GM23248 (cell line): ENCODE measurements around the gene CGB3. TPM values are rescaled to one million over a fixed set of nuclear protein-coding genes. Genes with fewer than 3 reads are reported as not detected.
"Not testable (repeated sequence)": the region's sequence is repeated elsewhere in the genome, so short reads cannot be mapped to it uniquely, and the experiment has no call there.

Experiments used
- DNase-seq: peaks from one replicate; pipeline ENCODE4 v3.0.0-alpha.2; 2015
- H2AFZ ChIP-seq: fragments of 200-600 bp; sonication (generic); 2 replicates; pipeline ENCODE4 v1.6.1; 2016; ENCODE audit warnings: antibody characterized with exemption
- H3F3A ChIP-seq: fragments of 200-600 bp; sonication (generic); 2 replicates; pipeline ENCODE4 v1.6.1; 2016; ENCODE audit warnings: mild to moderate bottlenecking, antibody characterized with exemption, mixed run types; ENCODE audit not compliant: insufficient read depth
- H3K27ac ChIP-seq: fragments of 200-600 bp; sonication (generic); 2 replicates; pipeline ENCODE4 v1.5.1; 2016; ENCODE audit warnings: mild to moderate bottlenecking
- H3K27me3 ChIP-seq: fragments of 200-600 bp; sonication (generic); replicated peaks from 2 replicates; pipeline ENCODE4 v1.6.1; 2016; ENCODE audit warnings: mild to moderate bottlenecking; ENCODE audit not compliant: insufficient read depth
- H3K36me3 ChIP-seq: fragments of 200-600 bp; sonication (generic); 2 replicates; pipeline ENCODE4 v1.6.1; 2016; ENCODE audit warnings: low read depth, mild to moderate bottlenecking
- H3K4me1 ChIP-seq: fragments of 200-600 bp; sonication (generic); 2 replicates; pipeline ENCODE4 v1.6.1; 2016; ENCODE audit warnings: mild to moderate bottlenecking; ENCODE audit not compliant: insufficient read depth
- H3K4me2 ChIP-seq: fragments of 200-600 bp; sonication (generic); one replicate; pipeline ENCODE4 v1.6.1; 2016; ENCODE audit warnings: mild to moderate bottlenecking; ENCODE audit not compliant: unreplicated experiment
- H3K4me3 ChIP-seq: fragments of 200-600 bp; sonication (generic); 2 replicates; pipeline ENCODE4 v1.5.1; 2016; ENCODE audit warnings: mild to moderate bottlenecking
- H3K79me2 ChIP-seq: fragments of 200-600 bp; sonication (generic); 2 replicates; pipeline ENCODE4 v1.6.1; 2016; ENCODE audit warnings: mild to moderate bottlenecking; ENCODE audit not compliant: insufficient read depth
- H3K9ac ChIP-seq: fragments of 200-600 bp; sonication (generic); 2 replicates; pipeline ENCODE4 v1.6.1; 2016; ENCODE audit warnings: mild to moderate bottlenecking
- H3K9me2 ChIP-seq: fragments of 200-600 bp; sonication (generic); 2 replicates; pipeline ENCODE4 v1.6.1; 2016; ENCODE audit warnings: mixed run types, mild to moderate bottlenecking, moderate library complexity; ENCODE audit not compliant: insufficient read depth
- H3K9me3 ChIP-seq: fragments of 200-600 bp; sonication (generic); one replicate; pipeline ENCODE4 v1.6.1; 2017; ENCODE audit warnings: low read depth
- H4K20me1 ChIP-seq: fragments of 200-600 bp; sonication (generic); 2 replicates; pipeline ENCODE4 v1.6.0; 2016; ENCODE audit not compliant: insufficient read depth
- WGBS, 2 experiments: methylation state at CpG; one replicate each; pipeline ENCODE4 v1.1.6; 2015 to 2017; ENCODE audit warnings: low lambda C conversion rate in 2 of 2, low coverage in 1 of 2; ENCODE audit errors: missing lambda C conversion rate in 2 of 2; 5-methylcytosine and 5-hydroxymethylcytosine counted together
- in situ Hi-C: fragments of 300-500 bp; cut with MboI; formaldehyde crosslinking; loops from 2 replicates; pipeline ENCODE4 v1.15.0; 2020
- polyA plus RNA-seq: library from polyadenylated mRNA; unstranded; fragments of >200 nt; fragmentation: Nextera tagmentation; extraction: Ambion mirVana; gene quantifications from 2 replicates; pipeline ENCODE4 v1.2.1, GENCODE V29; 2016
- total RNA-seq: library from RNA; depleted of rRNA; stranded (reverse); fragments of >200 nt; shearing (Covaris generic); gene quantifications from 2 replicates; pipeline ENCODE4 v1.2.3, GENCODE V29; 2014

CGB3 gene
- total and polyA plus RNA-seq, 2 experiments from 2014 or later, result 0.76 TPM; not detected in 1

DNA sequence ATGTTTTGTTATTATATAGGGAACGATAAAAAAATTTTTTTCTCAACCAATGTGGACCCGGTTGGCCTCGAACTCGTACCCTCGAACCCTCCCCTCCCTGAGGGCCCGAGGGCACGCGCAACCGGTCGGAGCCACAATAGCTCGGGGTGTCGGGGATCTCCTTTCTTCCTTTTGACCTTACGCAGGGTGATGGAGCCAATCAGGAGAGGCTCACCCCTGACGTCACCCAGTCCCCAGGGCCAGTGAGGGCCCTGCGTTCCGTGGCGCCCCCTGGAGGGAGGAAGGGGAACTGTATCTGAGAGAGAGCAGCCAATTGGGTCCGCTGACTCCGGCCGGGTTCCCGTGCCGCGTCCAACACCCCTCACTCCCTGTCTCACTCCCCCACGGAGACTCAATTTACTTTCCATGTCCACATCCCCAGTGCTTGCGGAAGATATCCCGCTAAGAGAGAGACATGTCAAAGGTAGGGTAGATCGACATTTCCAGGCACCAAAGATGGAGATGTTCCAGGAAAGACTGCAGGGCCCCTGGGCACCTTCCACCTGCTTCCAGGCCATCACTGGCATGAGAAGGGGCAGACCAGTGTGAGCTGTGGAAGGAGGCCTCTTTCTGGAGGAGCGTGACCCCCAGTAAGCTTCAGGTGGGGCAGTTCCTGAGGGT is 7.6 kb upstream of the CGB3 start, which contains the start of gene CGB2:
CGB2 (plus strand) TSS at position 249 of the 660 bp plus-strand sequence; CDS start at position 455, 206 bp downstream.
- DNase-seq, result peak; percentile 34
- H3K27ac ChIP-seq, in situ Hi-C loops, H3F3A ChIP-seq, H3K79me2 ChIP-seq, H3K4me1 ChIP-seq, H3K4me3 ChIP-seq, H4K20me1 ChIP-seq, H3K9me3 ChIP-seq, H2AFZ ChIP-seq, H3K9ac ChIP-seq, H3K36me3 ChIP-seq, H3K4me2 ChIP-seq, H3K9me2 ChIP-seq, H3K27me3 ChIP-seq: not testable (repeated sequence)
- WGBS, 2 experiments, result 29% methylated on average over 28 of the region's 28 CpGs

DNA sequence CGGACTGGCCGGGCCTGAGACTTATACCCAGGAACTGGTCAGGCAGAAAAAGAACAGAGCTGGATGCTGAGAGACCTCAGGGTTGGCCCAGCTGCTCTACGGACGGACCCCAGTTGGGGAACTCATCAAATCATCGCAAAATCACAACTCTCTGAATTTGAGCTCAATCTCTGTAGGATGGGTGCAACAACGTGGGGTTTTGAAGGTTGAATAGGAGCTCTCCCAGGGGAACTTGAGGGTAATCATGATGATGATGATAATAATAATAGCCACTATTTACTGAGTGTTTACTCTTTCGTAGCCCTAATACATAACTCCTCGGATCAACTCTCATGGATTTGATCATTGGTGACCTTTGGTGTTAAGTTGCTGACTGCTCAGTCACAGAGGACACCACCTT is 6.2 kb upstream of the CGB3 start:
- H3K9me3 ChIP-seq, H3K4me2 ChIP-seq, H3K9ac ChIP-seq, H3K36me3 ChIP-seq, H3K79me2 ChIP-seq, DNase-seq, H3F3A ChIP-seq, in situ Hi-C loops, H2AFZ ChIP-seq, H4K20me1 ChIP-seq, H3K4me1 ChIP-seq, H3K27ac ChIP-seq, H3K4me3 ChIP-seq, H3K9me2 ChIP-seq, H3K27me3 ChIP-seq: not testable (repeated sequence)
- WGBS, 2 experiments, result 94 to 95% methylated on average over 5 of the region's 8 CpGs

DNA sequence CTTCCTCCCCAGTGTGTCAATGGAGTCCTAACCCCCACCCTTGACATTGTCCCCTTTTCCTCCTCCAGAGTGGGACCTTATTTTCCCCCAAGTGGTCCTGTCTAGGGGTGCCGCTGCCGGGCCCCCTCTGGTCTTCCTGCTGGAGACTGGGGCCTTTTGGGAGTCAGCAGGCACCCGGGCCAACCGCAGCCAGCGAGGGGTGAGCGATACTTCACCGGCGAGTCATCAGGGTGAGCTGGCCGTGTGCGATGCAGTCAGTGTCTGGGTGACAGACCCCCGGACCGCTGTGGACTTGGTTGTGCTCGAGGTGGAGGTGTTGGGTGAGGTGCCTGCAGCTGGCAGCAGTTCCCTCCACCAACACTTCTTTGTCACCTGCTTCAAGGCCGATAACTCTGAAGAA is 5.6 kb upstream of the CGB3 start:
- H3K79me2 ChIP-seq, H2AFZ ChIP-seq, H3K4me3 ChIP-seq, H3F3A ChIP-seq, H3K27me3 ChIP-seq, H3K27ac ChIP-seq, H3K9ac ChIP-seq, H3K9me3 ChIP-seq, in situ Hi-C loops, H3K4me2 ChIP-seq, H3K9me2 ChIP-seq, H4K20me1 ChIP-seq, H3K4me1 ChIP-seq, H3K36me3 ChIP-seq: not testable (repeated sequence)
- WGBS, 2 experiments, result 46% methylated on average over 14 of the region's 14 CpGs
- DNase-seq, result peak; percentile 55

DNA sequence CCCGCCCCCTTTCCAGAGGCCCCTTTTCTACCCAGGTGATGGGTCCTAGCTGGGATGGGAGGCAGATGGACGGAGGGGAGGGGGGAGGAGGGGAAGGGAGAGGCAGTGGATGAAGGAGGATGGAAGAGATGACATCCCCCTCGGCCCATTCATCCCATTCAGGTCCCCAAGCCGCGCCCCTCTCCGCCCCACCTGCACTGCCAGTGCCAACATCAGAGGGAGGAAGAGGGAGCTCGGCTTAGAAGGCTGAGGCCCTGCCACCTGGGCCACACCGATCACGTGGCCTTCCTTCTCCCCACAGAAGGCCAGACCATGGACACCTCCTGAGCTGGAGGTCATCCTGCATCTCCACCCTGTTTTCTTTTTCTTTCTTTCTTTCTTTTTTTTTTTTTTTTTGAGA is 4.6 kb upstream of the CGB3 start:
- H3K36me3 ChIP-seq, H3K9me2 ChIP-seq, H3K4me2 ChIP-seq, H3K79me2 ChIP-seq, DNase-seq, H3K27me3 ChIP-seq, in situ Hi-C loops, H3K4me1 ChIP-seq, H4K20me1 ChIP-seq, H3K27ac ChIP-seq, H2AFZ ChIP-seq, H3K4me3 ChIP-seq, H3K9ac ChIP-seq, H3F3A ChIP-seq, H3K9me3 ChIP-seq: not testable (repeated sequence)
- 79 to 96% methylated on average over 3 to 7 of the region's 9 CpGs for WGBS, 2 experiments

DNA sequence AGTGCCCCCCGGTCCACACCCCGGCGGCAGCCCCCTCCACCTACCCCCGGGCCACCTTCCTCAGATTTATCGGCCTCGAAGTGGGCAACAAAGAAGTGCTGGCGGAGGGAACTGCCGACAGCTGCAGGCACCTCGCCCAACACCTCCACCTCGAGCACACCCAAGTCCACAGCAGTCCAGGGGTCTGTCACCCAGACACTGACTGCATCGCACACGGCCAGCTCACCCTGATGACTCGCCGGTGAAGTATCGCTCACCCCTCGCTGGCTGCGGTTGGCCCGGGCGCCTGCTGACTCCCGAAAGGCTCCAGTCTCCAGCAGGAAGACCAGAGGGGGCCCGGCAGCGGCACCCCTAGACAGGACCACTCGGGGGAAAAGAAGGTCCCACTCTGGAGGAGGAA is 1.5 kb upstream of the CGB3 start:
- H3K27me3 ChIP-seq, H3K9ac ChIP-seq, H3K36me3 ChIP-seq, H3K9me2 ChIP-seq, H3K79me2 ChIP-seq, in situ Hi-C loops, H3K27ac ChIP-seq, H3K4me1 ChIP-seq, H2AFZ ChIP-seq, H3K4me2 ChIP-seq, H3K4me3 ChIP-seq, H3F3A ChIP-seq, H4K20me1 ChIP-seq, H3K9me3 ChIP-seq: not testable (repeated sequence)
- 58 to 68% methylated on average over 20 to 23 of the region's 23 CpGs for WGBS, 2 experiments
- DNase-seq, result peak; percentile 20

DNA sequence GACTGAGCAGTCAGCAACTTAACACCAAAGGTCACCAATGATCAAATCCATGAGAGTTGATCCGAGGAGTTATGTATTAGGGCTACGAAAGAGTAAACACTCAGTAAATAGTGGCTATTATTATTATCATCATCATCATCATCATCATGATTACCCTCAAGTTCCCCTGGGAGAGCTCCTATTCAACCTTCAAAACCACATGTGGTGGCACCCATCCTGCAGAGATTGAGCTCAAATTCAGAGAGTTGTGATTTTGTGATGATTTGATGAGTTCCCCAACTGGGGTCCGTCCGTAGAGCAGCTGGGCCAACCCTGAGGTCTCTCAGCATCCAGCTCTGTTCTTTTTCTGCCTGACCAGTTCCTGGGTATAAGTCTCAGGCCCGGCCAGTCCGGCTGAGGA is 955 bp upstream of the CGB3 start:
- H3K9ac ChIP-seq, H3K4me1 ChIP-seq, H3K36me3 ChIP-seq, H2AFZ ChIP-seq, H4K20me1 ChIP-seq, in situ Hi-C loops, H3K27me3 ChIP-seq, H3K9me2 ChIP-seq, H3K4me3 ChIP-seq, H3K4me2 ChIP-seq, H3F3A ChIP-seq, H3K9me3 ChIP-seq, H3K79me2 ChIP-seq, H3K27ac ChIP-seq, DNase-seq: not testable (repeated sequence)
- 80 to 93% methylated on average over 3 to 4 of the region's 6 CpGs for WGBS, 2 experiments
